GM15510 (cell line): ENCODE data around the gene MYZAP.

Experiments
- POLR2A ChIP-seq: IDR thresholded peaks from 3 replicates; pipeline ENCODE4 v1.6.1; 2011; ENCODE audit warnings: borderline replicate concordance; ENCODE audit not compliant: insufficient read length; ENCODE audit errors: extremely low read depth

MYZAP gene

GRCh38 chr15:57619746-57620145, 28.0 kb downstream of the MYZAP start:
- no peak for TF ChIP-seq POLR2A

- TF ChIP-seq POLR2A: no peak
Observed at GRCh38 chr15:57624730-57625129, 33.0 kb downstream of the MYZAP start.

DNA sequence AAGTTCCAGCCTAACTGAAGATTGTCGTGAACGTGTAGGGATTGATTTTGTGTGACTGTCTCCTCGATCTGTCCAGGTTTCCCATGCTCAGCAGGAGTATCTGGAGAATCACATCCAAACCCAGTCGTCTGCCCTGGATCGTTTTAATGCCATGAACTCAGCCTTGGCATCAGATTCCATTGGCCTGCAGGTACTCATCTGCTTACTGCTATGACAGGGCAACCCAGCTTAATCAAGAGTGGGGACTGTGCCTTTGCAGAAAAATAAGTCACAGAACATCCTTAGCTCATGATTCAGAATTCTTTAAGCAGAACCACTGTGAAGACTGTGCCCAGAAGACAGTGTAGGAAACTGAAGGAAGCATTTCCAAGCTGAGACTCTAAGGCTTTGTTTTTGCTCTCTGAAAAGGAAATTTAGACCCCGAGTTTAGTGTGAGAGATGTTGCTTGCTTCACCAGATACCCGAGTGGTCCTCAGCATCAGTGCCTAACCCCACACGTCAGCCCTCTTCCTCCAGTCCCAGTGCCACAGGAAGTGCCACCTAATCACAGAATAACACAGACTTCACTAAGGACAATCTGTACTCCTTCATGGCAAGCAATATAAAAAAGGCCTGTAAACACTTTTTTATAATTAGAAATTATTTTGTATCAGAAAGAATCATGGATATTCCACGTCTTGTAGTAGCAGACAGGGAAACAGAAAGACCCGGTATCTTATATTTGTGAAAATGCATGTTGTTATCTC, 34.2 kb downstream of the MYZAP start:
- TF ChIP-seq POLR2A: no peak

GRCh38 chr15:57626713-57627440, 35.2 kb downstream of the MYZAP start:
- no peak for TF ChIP-seq POLR2A

DNA sequence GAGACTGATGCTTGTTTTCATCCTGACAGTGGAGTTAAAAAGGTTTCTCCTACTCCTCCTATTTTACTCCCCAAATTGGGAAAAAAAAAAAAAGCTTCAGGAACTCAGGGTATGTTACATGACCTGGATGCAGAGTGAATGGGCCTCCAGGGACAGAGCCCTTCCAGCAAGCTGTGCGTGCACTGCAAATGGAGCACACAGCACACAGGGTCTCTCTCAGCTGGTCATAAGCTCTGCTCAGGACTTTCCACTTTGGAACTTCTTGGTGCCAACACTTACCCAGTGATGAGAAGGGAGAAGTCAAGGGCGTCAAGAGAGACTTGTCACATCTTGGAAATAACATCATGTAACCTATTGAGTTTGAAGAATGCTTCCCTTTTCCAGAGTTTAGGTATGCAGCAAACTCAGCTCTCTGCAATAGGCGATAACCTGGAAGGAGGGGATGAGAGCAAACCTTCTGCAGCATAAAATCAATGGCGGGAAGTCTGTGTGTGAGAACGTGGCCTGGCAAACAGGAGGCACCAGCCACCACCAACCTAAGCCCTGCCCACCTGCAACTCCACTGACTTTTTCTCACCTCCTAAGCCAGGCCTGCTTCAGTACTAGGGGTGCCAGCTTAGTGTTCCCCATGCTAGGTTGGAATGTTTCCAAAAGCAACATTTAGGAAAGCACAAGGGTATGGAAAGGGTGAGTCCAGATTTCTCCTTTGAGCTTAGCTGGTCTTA, 39.8 kb downstream of the MYZAP start:
- TF ChIP-seq POLR2A: no peak

- TF ChIP-seq POLR2A: no peak
Observed at GRCh38 chr15:57634290-57634689, 42.6 kb downstream of the MYZAP start.

- no peak for TF ChIP-seq POLR2A
Observed at GRCh38 chr15:57635300-57635909, 43.7 kb downstream of the MYZAP start.

DNA sequence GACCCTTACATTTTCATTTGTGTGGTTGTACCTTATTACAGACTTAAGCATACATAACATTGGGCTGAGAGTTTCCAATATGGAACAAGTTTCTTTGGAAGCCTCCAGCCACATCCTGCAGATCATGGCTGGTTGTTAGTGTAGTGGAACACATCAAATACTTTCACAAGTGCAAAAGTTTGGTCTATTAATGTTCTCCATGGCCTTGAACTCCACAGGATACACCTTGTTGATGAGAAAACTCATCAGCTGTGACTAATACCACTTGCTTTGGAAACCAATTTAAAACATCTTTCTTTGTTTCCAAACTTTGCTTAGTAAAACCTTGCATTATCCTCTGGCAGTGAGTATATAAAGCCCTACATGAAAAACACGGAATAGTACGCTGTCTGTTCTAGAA, 46.1 kb downstream of the MYZAP start:
- no peak for TF ChIP-seq POLR2A

- no peak for TF ChIP-seq POLR2A
Observed at GRCh38 chr15:57639306-57639705, 47.6 kb downstream of the MYZAP start.

DNA sequence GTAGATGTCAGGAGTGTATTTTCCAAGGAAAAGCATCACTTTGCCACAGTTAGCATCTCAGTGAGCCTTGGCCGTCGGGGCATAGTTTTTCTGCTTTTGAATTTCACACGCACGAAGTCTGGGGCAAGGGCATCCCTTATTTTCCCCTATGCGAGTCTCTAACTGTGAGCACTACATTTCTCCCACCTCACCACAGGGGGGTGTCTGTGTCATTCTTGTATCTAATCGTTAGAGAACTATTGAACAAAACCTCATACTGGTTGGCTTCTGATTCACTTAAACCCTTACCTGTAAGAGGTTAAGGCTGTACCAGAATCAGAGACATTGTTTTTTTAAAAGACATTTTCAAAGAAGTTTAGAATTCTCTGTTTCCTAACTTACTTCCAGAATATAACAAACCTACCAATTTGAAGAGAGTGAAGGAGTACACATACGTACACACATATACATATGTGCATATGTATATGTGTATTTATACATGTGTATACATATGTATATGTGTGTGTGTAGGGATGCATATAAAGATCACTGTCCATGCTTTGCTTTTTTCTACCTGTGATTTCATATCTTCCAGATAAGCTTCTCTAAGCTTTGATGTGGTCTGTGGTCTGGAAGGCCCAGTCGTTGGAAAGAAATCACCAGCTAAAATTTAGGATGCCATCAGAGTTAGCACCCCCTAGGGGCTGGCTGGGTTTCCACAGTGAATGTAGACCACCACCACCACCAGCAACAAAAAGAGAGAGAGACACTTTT, 49.4 kb downstream of the MYZAP start:
- no peak for TF ChIP-seq POLR2A

DNA sequence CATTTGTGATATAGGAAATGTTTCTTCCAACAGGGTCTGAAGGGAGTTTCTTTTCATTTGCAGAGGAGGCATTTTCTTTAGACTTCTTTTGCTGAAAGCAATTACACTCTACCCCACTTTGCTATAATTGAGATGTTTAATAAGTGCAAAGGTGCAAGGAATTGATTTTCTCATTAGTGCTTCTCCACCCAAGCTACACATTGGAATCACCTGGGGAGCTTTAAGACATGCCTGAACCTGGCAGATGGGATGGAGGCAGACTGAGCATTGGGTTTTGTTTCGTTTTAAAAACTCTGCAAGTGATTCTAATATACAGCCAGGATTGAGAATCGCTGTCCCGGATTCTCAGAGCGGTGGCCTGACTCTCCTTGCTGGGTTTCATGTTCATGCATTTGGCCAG, 52.1 kb downstream of the MYZAP start:
- no peak for TF ChIP-seq POLR2A

- TF ChIP-seq POLR2A: no peak
Observed at GRCh38 chr15:57646087-57646486, 54.4 kb downstream of the MYZAP start.

GRCh38 chr15:57647071-57647790, 55.5 kb downstream of the MYZAP start:
- TF ChIP-seq POLR2A: no peak

GRCh38 chr15:57647791-57648130, 56.1 kb downstream of the MYZAP start:
- no peak for TF ChIP-seq POLR2A
